ENCODE measurements around the gene PDE2A.

GRCh38 chr11:72641522-72642042, 32.6 kb downstream of the PDE2A start:
- no peak for TF ChIP-seq CTCF (conservative IDR thresholded peaks at IDR 0.05)
- TF ChIP-seq EZH2 (IDR thresholded peaks at IDR 0.05; ENCODE audit: low read depth), result no peak

Data from PC-9 (cell line).